ENCODE data around the gene LRRK2. TPM values are rescaled to one million over a fixed set of nuclear protein-coding genes. Genes with fewer than 3 reads are reported as not detected.
"Not testable (repeated sequence)": the region's sequence is repeated elsewhere in the genome, so short reads cannot be mapped to it uniquely, and the experiment has no call there.

The LRRK2 gene
- total RNA-seq, 1 donor from 2014 or later: not detected

DNA sequence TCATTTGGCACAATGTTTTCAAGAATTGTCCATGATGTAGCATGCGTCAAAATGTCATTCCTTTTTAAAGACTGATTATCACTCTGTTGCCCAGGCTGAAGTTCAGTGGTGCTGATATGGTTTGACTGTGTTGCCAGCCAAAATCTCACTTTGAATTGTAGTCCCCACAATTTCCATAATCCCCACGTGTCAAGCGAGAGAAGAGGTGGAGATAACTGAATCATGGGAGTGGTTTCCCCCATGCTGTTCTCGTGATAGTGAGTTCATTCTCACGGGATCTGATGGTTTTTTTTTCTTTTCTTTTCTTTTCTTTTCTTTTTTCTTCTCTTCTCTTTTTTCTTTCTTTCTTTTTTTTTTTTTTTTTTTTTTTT, 21.8 kb upstream of the LRRK2 start:
- no peaks in the 10 kb centered on the region for H3K36me3 Mint-ChIP-seq (ENCODE audit: unreplicated experiment)
- no peaks in the 10 kb centered on the region for H3K4me1 Mint-ChIP-seq (ENCODE audit: low read depth, unreplicated experiment)
- TF ChIP-seq, protein P1, sequence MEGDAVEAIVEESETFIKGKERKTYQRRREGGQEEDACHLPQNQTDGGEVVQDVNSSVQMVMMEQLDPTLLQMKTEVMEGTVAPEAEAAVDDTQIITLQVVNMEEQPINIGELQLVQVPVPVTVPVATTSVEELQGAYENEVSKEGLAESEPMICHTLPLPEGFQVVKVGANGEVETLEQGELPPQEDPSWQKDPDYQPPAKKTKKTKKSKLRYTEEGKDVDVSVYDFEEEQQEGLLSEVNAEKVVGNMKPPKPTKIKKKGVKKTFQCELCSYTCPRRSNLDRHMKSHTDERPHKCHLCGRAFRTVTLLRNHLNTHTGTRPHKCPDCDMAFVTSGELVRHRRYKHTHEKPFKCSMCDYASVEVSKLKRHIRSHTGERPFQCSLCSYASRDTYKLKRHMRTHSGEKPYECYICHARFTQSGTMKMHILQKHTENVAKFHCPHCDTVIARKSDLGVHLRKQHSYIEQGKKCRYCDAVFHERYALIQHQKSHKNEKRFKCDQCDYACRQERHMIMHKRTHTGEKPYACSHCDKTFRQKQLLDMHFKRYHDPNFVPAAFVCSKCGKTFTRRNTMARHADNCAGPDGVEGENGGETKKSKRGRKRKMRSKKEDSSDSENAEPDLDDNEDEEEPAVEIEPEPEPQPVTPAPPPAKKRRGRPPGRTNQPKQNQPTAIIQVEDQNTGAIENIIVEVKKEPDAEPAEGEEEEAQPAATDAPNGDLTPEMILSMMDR (IDR thresholded peaks at IDR 0.05; ENCODE audit: partially characterized antibody, unreplicated experiment): no peak
- H3K9me3 Mint-ChIP-seq (ENCODE audit: unreplicated experiment): no peaks in the 10 kb centered on the region
- H3K4me3 Mint-ChIP-seq (ENCODE audit: unreplicated experiment): no peak overlapping the region
- H3K27me3 Mint-ChIP-seq (ENCODE audit: unreplicated experiment): no peaks in the 10 kb centered on the region
- no peak overlapping the region for H3K27ac Mint-ChIP-seq (ENCODE audit: unreplicated experiment)
- DNase-seq: no peak

DNA sequence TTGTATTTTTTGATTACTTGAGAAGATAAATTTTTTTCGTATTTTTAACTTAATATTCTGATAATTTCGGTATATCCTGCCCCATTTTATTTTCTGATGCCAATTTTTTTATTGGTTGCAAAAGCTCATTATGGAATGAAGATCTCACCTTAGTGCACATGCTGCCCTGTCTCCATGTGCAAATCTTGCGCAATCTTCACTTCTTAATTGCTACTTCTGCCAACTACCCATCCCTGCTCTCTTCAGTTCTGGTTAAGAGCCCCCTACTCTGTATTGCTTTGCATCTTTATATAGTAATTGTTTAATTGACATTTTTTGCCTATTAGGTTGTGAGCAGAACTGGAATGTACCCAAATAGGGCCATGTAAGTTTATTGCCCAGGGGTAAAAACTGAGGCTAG, 20.5 kb upstream of the LRRK2 start:
- Mint-ChIP-seq H3K27me3 (ENCODE audit: unreplicated experiment) (no peaks in the 10 kb centered on the region), H3K4me3 (ENCODE audit: unreplicated experiment) (no peak overlapping the region), H3K9me3 (ENCODE audit: unreplicated experiment) (no peaks in the 10 kb centered on the region), H3K36me3 (ENCODE audit: unreplicated experiment) (no peaks in the 10 kb centered on the region), H3K27ac (ENCODE audit: unreplicated experiment) (no peak overlapping the region), H3K4me1 (ENCODE audit: low read depth, unreplicated experiment) (no peaks in the 10 kb centered on the region)
- no peak for DNase-seq
- TF ChIP-seq, protein P1 (IDR thresholded peaks at IDR 0.05; ENCODE audit: partially characterized antibody, unreplicated experiment): no peak

DNA sequence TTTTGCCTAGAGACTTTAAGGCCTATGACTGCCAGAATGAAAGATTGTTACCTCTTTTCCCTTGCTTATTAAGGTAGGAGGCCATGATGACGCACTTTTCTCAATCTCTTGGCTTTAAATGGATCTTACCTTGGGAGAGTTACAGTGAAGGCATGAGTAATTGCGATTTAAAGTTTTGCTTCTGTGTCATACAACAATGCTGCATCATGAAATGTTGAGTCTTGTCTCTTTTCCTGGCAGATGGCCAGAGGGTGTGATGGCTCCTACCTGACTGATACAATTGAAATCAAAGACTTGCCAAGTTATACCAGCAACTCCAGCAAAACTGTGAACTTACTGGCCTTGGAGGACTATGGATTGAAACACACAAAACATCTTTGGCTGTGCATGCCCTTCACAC, 17.2 kb upstream of the LRRK2 start:
- Mint-ChIP-seq H3K9me3 (ENCODE audit: unreplicated experiment) (no peaks in the 10 kb centered on the region), H3K4me1 (ENCODE audit: low read depth, unreplicated experiment) (no peaks in the 10 kb centered on the region), H3K36me3 (ENCODE audit: unreplicated experiment) (no peaks in the 10 kb centered on the region), H3K27me3 (ENCODE audit: unreplicated experiment) (no peaks in the 10 kb centered on the region), H3K27ac (ENCODE audit: unreplicated experiment) (no peak overlapping the region), H3K4me3 (ENCODE audit: unreplicated experiment) (no peak overlapping the region)
- TF ChIP-seq, protein P1 (IDR thresholded peaks at IDR 0.05; ENCODE audit: partially characterized antibody, unreplicated experiment): no peak
- no peak for DNase-seq

DNA sequence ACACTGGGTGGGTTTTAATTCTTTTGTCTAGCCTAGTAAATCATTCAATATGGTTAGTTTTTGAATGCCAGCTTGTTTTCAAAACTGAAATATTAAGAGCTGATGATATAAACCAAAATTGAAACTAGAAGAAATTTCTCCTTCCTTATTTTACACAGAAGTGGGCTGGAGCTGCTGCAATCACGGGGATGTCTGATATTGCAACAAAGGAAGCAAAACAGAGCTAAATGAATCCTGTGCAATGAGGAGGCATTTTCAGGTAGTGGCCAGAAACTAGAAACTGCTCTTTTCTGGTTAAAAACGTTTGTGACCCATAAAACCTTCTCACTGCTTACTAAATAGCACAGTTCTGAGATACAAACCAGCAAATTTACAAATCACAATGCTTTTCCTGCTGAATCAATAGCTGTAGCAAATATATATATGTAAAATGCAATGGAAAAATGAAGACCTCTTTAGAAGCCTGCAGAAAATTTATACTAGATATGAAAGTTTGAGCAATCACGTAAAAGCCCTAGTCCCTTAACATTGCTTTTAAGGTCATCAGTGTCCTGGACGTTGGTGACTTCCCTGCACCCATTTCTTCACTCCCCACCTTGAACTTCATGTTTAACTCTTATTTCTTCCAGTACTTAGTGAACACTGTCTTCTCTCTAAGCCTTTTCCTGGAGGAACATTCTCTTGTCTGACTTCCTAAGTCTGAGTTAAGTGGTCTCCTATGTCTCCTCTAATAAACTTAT, 15.9 kb upstream of the LRRK2 start:
- H3K9me3 Mint-ChIP-seq (ENCODE audit: unreplicated experiment): no peaks in the 10 kb centered on the region
- H3K4me3 Mint-ChIP-seq (ENCODE audit: unreplicated experiment): no peak overlapping the region
- no peak overlapping the region for H3K27ac Mint-ChIP-seq (ENCODE audit: unreplicated experiment)
- TF ChIP-seq, protein P1 (IDR thresholded peaks at IDR 0.05; ENCODE audit: partially characterized antibody, unreplicated experiment): no peak
- peaks cover 5% of the 10 kb centered on the region for H3K36me3 Mint-ChIP-seq (ENCODE audit: unreplicated experiment)
- H3K4me1 Mint-ChIP-seq (ENCODE audit: low read depth, unreplicated experiment): no peaks in the 10 kb centered on the region
- no peaks in the 10 kb centered on the region for H3K27me3 Mint-ChIP-seq (ENCODE audit: unreplicated experiment)
- no peak for DNase-seq

DNA sequence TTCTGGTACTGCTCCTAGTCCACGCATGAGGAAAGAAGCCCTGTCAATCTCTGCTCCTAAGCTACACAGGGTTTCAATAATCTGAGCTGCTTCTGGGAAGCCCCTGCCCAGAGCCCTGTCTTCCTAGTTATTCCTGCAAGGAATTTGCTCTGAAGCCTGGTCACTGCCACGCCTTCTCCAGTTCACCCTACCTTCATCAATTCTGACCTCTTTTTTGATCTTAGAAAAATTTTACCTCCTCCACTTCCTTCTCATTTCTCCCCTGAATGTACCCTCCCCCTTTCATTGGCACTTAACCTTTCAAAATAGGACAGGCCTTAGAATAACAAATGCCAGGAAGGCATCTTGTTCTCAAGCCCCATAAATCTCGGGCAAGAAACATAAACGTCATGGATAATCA, 14.9 kb upstream of the LRRK2 start:
- Mint-ChIP-seq H3K4me1 (ENCODE audit: low read depth, unreplicated experiment) (no peaks in the 10 kb centered on the region), H3K27ac (ENCODE audit: unreplicated experiment) (no peak overlapping the region), H3K36me3 (ENCODE audit: unreplicated experiment) (peaks cover 5% of the 10 kb centered on the region), H3K4me3 (ENCODE audit: unreplicated experiment) (no peak overlapping the region), H3K9me3 (ENCODE audit: unreplicated experiment) (no peaks in the 10 kb centered on the region), H3K27me3 (ENCODE audit: unreplicated experiment) (no peaks in the 10 kb centered on the region)
- DNase-seq: no peak
- TF ChIP-seq, protein P1 (IDR thresholded peaks at IDR 0.05; ENCODE audit: partially characterized antibody, unreplicated experiment): no peak

DNA sequence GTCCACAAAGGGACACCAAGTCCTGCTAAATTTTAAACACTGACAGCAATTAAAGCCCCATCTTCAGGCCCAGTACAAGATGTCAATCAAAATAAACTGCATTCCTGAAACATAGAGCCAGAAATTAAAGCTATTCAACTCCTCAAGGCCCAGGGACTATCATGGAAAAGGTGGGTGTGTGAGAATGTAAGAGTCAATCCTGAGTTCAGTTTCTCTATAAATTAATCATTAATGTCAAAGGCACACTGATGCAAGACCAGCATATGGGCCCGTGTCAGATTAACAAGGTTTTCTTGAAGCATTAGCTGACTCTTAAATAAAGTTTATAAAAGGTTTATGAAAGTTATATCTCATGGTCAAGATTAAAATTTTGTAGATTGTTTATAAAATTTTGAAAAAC, 13.6 kb upstream of the LRRK2 start:
- H3K9me3 Mint-ChIP-seq (ENCODE audit: unreplicated experiment); H3K4me1 Mint-ChIP-seq (ENCODE audit: low read depth, unreplicated experiment): not testable (repeated sequence)

More for the DNA sequence above, 13.6 kb upstream of the LRRK2 start:
- H3K36me3 Mint-ChIP-seq (ENCODE audit: unreplicated experiment); DNase-seq; H3K27me3 Mint-ChIP-seq (ENCODE audit: unreplicated experiment); H3K4me3 Mint-ChIP-seq (ENCODE audit: unreplicated experiment); H3K27ac Mint-ChIP-seq (ENCODE audit: unreplicated experiment): not testable (repeated sequence)

Data from glutamatergic neuron (in vitro differentiated cells).